Measurements from ENCODE around the gene RPS15A.

RPS15A gene

DNA sequence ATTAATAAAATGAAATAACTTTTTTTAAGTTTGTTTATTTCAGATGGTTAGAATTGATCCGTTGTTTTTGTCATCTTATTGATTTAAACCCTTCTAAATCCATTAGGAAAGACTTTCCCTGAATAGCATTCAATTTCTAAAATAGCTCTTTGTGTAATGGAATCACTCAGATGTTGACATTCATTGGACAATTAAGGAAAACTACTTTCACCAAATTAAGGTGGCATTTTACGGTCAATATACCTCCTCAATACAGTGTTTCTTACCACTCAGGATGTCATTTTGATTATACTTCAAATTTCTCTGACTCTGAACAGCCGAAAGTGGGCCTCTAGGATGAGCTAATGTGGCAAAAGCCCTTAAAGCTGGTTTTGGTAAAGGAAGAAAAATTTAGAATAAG, 9.4 kb upstream of the RPS15A start:
- no peak for DNase-seq (ENCODE audit: low read depth)
- TF ChIP-seq, protein P1, sequence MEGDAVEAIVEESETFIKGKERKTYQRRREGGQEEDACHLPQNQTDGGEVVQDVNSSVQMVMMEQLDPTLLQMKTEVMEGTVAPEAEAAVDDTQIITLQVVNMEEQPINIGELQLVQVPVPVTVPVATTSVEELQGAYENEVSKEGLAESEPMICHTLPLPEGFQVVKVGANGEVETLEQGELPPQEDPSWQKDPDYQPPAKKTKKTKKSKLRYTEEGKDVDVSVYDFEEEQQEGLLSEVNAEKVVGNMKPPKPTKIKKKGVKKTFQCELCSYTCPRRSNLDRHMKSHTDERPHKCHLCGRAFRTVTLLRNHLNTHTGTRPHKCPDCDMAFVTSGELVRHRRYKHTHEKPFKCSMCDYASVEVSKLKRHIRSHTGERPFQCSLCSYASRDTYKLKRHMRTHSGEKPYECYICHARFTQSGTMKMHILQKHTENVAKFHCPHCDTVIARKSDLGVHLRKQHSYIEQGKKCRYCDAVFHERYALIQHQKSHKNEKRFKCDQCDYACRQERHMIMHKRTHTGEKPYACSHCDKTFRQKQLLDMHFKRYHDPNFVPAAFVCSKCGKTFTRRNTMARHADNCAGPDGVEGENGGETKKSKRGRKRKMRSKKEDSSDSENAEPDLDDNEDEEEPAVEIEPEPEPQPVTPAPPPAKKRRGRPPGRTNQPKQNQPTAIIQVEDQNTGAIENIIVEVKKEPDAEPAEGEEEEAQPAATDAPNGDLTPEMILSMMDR (conservative IDR thresholded peaks at IDR 0.05; ENCODE audit: low read depth, low read length), result no peak
- peak overlapping the region; percentile 76 for H3K4me3 ChIP-seq (ENCODE audit: low read depth, low read length)

DNA sequence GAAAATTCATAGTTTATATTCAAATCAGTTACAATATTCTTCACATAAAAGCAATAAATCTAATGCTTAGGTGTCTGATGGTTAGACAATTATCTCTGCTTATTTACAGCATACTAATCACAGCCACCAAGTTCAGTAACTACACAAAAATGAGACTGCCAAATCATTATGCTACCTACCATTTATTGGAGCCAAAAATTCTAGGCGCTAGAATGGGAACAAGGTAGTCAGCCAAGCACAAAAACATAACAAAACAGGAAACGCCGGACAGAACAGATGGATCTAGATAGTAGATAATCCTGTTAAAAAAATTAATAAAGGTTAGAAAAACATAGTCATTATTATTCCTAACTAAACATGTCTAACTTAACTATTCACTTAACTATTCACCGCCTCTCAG, 7.6 kb upstream of the RPS15A start:
- H3K4me3 ChIP-seq (ENCODE audit: low read depth, low read length), result no peak overlapping the region
- no peak for DNase-seq (ENCODE audit: low read depth)
- TF ChIP-seq, protein P1 (conservative IDR thresholded peaks at IDR 0.05; ENCODE audit: low read depth, low read length), result no peak

DNA sequence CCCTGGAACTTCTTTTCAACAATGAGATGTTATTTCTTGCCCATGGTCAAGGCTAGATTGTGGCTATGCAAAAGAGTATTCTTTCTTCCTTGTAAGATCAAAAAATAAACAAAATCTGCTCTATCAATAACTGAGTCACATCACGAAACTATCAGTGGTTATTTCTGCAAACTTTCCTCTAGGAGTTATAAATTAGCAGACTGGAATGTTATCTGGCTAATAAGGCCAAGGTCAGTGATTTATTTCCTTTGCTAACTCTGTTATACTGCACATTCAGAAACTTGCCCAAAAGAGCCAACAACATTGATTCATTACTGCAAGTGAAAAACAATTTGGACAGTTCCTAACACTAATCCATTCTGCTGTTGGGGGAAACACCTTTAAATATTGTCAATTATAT, 6.2 kb upstream of the RPS15A start:
- DNase-seq (ENCODE audit: low read depth), result no peak
- no peak overlapping the region for H3K4me3 ChIP-seq (ENCODE audit: low read depth, low read length)
- TF ChIP-seq, protein P1 (conservative IDR thresholded peaks at IDR 0.05; ENCODE audit: low read depth, low read length), result no peak

- TF ChIP-seq, protein P1 (conservative IDR thresholded peaks at IDR 0.05; ENCODE audit: low read depth, low read length), result no peak
- no peak overlapping the region for H3K4me3 ChIP-seq (ENCODE audit: low read depth, low read length)
- no peak for DNase-seq (ENCODE audit: low read depth)
Observed at GRCh38 chr16:18792836-18793433, 2.8 kb upstream of the RPS15A start.

DNA sequence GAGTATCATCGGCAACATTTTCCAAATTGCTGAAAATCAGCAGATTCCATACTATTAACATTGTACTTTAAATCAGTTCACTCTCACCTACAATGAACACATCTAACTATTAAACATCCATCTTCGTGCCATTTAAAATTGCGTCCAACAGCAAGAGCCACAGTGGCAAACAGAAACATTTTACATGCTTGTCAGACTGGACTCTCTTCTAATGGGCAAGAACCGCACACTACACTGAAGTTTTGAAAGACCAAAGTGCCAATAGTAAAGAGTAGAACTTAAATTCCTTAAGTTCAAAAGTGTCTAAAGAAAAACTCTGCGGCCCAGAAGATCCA, 652 bp downstream of the RPS15A start:
- no peak for DNase-seq (ENCODE audit: low read depth)
- H3K4me3 ChIP-seq (ENCODE audit: low read depth, low read length), result peak overlapping the region; percentile 100
- TF ChIP-seq, protein P1 (conservative IDR thresholded peaks at IDR 0.05; ENCODE audit: low read depth, low read length), result no peak

DNA sequence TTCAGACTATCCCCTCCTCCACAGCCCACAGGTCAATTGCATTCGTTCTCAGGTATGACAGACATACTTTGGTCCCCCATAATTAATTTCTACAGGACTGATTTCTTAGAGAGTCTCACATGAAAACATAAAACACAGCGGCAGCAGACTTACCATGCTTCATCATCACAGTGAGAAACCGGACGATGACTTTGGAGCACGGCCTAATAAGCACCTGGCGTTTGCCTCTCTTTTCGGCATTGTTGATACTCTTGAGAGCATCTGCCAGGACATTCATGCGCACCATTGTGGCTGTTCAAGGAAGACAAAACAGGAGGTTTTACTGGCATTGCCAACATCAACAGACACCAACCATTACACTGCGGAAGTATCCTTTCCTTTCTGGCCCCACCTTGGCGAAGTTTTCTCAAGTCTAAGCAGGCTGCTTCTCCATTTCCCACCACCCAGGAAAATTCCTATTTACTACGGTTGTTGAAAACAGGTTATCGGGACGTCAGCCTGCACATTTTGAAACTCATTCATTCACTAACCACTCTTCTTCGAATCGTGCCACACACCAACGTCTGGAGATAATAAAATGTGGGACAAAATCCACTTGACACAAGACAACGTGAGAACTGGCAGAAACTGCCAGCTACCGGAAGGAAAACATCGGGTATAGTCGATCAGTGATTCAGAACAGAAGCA, 1.2 kb downstream of the RPS15A start:
- TF ChIP-seq, protein P1 (conservative IDR thresholded peaks at IDR 0.05; ENCODE audit: low read depth, low read length), result no peak
- peak; percentile 25 for DNase-seq (ENCODE audit: low read depth)
- peak overlapping the region; percentile 100 for H3K4me3 ChIP-seq (ENCODE audit: low read depth, low read length)

Measured in choroid plexus epithelial cell (primary cell).